HG02798 (cell line): ENCODE results near the gene C1QTNF1.

ENCODE experiments used
- ATAC-seq: cut with Tn5 transposase; IDR thresholded peaks from one replicate; pipeline ENCODE4 v1.9.1; 2021; ENCODE audit warnings: mild to moderate bottlenecking; ENCODE audit not compliant: unreplicated experiment, poor library complexity

C1QTNF1 gene

GRCh38 chr17:79003661-79004411, 20.1 kb upstream of the C1QTNF1 start:
- ATAC-seq = no peak

- ATAC-seq = no peak
These were observed 18.7 kb upstream of the C1QTNF1 start for GRCh38 chr17:79005063-79005861.

- no peak for ATAC-seq
These were observed 17.9 kb upstream of the C1QTNF1 start for GRCh38 chr17:79006046-79006445.

GRCh38 chr17:79006794-79007503, 17.0 kb upstream of the C1QTNF1 start:
- ATAC-seq = no peak

- no peak for ATAC-seq
These were observed 16.2 kb upstream of the C1QTNF1 start for GRCh38 chr17:79007504-79008381.

- no peak for ATAC-seq
These were observed 15.1 kb upstream of the C1QTNF1 start for GRCh38 chr17:79008666-79009387.

- ATAC-seq = peak; percentile 97
These were observed 14.3 kb upstream of the C1QTNF1 start, which contains the start of gene CANT1 for GRCh38 chr17:79009397-79010303. CANT1 (minus strand) TSS chr17:79009764; CDS start chr17:78997622, 12,142 bp downstream.

- no peak for ATAC-seq
These were observed 13.7 kb upstream of the C1QTNF1 start for GRCh38 chr17:79010304-79010646.

- ATAC-seq = no peak
These were observed 12.4 kb upstream of the C1QTNF1 start for GRCh38 chr17:79011451-79012147.

GRCh38 chr17:79012563-79013134, 11.3 kb upstream of the C1QTNF1 start:
- ATAC-seq = no peak

GRCh38 chr17:79014158-79014758, 9.7 kb upstream of the C1QTNF1 start:
- ATAC-seq = no peak

- no peak for ATAC-seq
These were observed 6.2 kb upstream of the C1QTNF1 start for GRCh38 chr17:79017546-79018369.

- ATAC-seq = no peak
These were observed 5.6 kb upstream of the C1QTNF1 start for GRCh38 chr17:79018370-79018695.

- ATAC-seq = no peak
These were observed 4.7 kb upstream of the C1QTNF1 start for GRCh38 chr17:79019261-79019631.

GRCh38 chr17:79019632-79020584, 4.1 kb upstream of the C1QTNF1 start:
- no peak for ATAC-seq
